Measurements from ENCODE around the gene TICAM1.
"Not testable (repeated sequence)": the region's sequence is repeated elsewhere in the genome, so short reads cannot be mapped to it uniquely, and the experiment has no call there.

TICAM1 gene

DNA sequence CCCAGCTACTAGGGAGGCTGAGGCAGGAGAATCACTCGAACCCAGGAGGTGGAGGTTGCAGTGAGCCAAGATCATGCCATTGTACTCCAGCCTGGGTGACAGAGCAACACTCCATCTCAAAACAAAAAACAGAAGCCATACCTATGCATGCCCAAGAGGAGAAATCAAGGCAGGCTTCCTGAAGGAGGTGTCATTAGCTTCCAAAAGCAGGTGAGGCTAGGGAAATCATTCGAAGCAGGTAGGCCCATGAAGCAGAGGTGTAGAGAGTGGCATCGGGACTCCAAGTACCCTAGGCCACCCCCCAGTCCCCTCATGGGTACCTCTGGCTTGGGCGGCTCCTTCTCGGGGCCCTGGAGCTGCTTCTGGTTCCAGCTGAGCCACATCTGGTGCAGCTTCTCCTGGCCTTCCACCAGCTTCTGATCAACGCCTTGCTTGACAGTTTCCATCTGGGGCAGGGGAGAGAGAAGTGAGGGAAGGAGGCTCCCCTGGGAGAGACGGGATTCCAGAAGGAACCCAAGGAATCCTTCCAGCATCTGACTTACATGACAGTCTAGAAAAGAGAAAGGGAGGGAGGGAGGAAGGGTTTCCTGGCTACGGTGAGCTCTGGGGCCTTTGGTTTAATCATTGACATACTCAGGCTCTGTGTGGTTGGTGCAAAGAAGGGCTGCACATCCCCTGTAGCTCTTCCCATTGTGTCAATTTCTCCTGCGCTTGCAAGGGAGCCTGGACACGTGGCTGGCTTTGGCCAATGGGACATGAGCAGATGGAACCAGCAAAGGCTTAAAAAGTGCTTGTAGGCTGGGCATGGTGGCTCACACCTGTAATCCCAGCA, 13.1 kb upstream of the TICAM1 start:
- DNase-seq = no peak

DNA sequence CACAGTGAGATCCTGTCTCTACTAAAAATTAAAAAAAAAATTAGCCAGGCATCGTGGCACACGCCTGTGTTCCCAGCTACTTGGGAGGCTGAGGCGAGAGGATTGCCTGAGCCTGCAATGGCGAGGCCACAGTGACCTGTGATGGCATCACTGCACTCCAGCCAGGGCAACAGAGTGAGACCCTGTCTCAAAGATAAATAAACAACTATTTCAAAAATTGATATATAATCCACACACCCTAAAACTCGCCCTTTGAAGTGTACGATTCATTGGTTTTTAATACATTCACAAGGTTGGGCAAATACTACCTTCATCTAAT, 12.1 kb upstream of the TICAM1 start:
- DNase-seq = no peak

DNA sequence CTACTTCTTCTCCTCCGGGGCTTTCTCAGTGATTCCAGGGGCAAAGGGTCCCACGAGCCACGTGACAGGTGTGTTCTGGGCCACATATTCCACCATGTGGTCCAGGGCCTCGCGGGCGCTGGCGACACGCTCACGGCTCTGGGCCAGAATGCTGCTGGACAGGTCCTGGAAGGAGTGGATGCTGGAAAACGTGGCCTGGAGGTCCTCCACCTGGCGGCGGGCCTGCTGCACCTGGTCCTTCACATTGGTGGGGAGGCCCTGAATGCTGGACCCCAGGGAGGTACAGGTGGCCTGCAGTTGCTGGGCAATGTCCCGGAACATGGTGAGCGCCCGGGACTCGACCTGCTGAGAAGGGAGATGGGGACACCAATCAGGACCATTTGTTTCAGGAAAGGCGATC, 7.7 kb upstream of the TICAM1 start:
- DNase-seq = no peak

DNA sequence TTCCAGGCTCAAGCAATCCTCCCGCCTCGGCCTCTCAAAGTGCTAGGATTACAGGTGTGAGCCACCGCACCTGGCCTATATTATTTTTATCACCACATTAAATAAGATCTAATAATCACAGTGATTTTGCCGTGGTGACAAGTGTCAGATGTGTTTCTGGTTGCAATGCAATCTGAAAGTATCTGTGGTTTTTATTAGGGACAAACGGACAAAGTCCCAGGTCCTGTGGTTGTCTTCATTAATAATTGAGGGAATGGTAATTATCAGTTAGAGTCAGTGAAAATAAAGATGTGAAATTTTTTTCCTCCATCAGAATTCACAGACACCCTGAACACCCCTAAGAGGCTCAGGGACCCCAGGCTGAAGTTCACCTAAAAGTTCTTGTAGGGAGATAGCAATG, 1.3 kb upstream of the TICAM1 start:
- no peak for DNase-seq

DNA sequence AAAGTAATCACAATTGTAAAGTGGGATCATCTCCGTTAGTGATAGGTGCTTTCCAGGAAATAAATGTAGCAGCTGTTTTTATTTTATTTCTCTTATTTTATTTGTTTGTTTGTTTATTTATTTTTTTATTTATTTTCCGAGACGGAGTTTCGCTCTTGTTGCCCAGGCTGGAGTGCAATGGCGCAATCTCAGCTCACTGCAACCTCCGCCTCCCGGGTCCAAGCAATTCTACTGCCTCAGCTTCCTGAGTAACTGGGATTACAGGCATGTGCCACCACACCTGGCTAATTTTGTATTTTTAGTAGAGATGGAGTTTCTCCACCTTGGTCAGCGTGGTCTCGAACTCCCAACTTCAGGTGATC, 448 bp upstream of the TICAM1 start:
- not testable (repeated sequence) for DNase-seq

DNA sequence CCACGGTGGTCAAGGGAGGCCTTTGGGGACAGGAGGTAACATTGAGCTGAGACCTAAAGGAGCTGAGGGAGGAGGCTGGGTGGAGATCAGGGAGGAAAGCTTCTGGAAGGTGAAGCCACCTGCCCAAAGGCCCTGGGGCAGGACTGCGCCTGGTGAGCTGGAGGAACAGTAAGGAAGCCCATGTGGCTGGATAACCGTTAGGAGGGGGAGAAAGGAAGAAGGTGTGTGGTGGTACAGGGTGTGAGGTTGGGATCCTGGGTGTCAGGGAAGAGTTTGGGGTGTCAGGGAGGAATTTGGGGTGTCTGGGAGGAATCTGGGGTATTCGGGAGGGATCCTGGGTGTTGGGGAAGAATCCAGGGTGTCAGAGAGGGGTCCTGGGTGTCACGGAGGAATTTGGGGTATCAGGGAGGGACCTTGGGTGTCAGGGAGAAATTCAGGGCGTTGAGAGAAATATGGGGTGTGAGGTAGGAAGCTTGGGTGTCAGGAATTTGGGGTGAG, 695 bp downstream of the TICAM1 start:
- no peak for DNase-seq

DNA sequence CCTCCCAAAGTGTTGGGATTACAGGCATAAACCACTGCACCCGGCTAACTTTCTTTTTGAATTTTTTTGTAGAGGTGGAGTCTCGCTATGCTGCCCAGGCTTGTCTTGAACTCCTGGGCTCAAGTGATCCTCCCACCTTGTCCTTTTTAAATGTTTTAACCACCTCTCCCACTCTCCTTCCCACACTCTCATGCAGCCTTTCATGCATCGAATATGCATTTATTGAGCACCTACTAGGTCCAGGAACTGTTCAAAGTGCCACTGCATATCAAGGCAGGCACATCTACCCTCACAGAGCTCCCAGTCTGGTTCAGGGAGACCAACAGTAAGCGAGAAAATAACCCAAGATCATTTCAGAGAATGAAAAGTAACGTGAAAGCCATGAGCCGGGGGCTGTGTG, 1.2 kb downstream of the TICAM1 start:
- DNase-seq = no peak

DNA sequence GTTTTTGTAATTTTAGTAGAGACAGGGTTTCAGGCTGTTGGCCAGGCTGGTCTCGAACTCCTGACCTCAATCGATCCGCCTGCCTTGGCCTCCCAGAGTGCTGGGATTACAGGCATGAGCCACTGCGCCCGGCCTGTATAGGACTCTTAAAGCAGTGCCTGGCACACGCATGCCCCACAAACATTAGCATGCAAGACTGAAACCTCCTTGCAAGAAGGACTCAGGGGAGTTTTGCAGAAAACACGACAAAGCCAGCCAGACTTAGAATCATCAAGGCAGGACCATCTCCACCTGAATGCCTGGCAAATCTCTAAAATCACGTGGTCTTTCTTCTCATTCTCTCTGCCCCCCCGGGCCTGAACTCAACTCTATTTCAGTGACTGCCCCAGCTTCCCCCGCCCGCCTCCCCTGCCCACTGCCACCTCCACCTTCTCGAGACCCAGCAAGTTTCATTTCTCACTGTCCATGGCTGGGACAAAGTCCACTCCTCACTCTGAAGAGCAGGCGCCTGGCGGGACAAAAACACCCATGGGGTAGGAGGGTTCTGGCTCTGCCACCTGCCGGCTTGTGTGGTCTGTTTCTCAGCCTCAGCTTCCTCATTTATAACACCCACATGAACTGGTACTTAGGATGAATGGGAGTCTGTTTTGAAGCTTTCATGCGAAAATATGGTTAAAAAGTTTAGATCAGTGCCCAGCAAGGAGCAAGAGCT, 2.4 kb downstream of the TICAM1 start:
- no peak for DNase-seq

DNA sequence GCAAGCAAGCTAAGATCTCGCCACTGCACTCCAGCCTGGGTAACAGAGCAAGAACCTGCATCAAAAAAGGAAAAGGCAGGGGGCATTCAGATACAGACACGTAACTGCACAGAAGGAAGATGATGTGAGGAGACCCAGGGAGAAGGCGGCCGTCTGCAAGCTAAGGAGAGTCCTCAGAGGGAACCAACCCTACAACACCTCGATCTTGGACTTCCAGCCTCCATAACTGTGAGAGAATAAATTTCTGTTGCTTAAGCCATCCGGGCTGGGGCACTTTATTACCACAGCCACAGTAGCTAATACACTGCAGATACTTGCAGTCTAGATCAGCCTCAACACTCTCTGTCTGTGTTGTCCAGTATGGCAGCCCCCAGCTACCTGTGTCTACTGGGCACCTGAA, 7.9 kb downstream of the TICAM1 start:
- DNase-seq = no peak

DNA sequence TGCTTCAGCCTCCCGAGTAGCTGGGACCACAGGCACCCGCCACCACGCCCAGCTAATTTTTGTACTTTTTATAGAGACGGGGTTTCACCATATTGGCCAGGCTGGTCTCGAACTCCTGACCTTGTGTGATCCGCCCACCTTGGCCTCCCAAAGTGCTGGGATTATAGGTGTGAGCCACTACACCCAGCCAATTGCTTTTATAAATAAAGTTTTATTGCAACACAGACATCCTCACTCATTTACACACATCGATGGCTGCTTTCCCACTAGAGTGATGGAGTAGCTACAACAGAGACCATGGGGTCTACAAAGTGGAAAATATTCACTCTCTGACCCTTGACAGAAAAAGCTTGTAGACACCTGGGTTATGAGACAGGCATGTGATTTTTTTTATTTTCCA, 9.2 kb downstream of the TICAM1 start:
- not testable (repeated sequence) for DNase-seq

DNA sequence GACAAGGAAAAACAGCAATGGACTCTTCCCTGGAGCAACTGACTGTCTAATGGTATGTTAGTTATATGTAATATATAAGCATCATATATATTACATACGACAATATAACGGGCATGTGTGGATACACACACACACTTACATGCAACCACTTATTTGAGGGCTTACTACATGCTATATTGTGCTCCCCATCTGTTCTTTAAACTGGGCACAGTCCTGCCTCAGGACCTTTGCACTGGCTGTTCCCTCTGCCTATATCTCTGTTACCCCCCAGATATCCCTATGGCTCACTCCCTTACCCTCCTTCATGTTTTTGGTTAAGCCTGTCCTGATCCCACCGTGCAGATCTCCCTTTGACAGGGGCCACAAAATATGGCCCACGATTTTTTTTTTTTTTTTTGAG, 10.2 kb downstream of the TICAM1 start:
- no peak for DNase-seq

DNA sequence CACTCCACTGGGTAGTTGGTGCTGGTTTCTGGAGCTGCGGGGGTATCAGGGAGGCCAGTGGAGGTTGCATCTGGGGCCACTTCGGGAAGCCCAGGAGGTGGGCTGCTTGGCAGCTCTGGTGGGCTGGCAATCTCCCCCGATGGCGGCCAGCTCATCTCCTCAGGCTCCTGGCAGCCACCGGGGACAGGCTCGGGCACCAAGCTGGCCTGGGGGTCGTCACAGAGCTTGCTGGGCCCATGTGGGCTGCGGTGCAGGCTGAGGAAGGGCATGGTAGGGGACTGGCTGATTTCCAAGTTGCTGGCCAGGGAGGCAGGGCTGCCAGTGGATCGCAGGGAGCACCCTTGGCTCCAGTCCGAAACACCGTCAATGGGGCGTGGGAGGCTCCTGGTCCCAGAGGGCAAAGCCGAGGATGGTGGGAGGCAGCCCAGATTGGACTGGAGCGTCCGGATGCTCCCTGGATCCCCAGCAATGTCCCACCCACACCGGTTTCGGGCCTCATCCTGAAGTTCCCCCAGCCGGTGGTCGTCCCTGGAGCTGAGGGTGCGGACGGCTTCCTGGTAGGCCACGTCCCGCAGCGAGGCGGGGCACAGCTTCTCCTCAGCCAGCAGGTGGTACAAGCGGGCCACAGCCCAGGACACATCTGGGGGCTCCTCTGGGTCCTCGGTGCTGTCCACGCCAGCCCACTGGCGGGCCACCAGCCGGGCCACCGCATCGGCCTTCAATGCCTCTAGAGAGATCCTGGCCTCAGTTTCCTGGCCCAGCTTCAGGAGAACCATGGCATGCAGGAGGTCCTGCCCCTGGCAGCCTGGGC, 13.8 kb downstream of the TICAM1 start:
- DNase-seq = no peak

DNA sequence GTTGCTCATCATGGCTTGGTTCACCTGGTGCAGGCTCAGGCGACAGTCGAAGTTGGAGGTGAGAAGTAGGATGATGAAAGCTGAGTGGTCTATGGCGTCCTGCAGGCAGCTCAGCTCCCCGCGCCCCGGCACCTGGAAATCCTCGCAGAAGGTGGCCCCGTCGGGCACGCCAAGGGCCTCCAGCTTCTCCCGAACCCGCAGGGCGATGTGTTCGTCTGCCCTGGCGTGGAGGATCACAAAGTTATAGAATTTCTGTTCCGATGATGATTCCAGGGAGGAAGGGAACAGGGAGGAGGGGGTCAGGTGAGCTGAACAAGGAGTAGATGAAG, 14.6 kb downstream of the TICAM1 start:
- DNase-seq = no peak

DNA sequence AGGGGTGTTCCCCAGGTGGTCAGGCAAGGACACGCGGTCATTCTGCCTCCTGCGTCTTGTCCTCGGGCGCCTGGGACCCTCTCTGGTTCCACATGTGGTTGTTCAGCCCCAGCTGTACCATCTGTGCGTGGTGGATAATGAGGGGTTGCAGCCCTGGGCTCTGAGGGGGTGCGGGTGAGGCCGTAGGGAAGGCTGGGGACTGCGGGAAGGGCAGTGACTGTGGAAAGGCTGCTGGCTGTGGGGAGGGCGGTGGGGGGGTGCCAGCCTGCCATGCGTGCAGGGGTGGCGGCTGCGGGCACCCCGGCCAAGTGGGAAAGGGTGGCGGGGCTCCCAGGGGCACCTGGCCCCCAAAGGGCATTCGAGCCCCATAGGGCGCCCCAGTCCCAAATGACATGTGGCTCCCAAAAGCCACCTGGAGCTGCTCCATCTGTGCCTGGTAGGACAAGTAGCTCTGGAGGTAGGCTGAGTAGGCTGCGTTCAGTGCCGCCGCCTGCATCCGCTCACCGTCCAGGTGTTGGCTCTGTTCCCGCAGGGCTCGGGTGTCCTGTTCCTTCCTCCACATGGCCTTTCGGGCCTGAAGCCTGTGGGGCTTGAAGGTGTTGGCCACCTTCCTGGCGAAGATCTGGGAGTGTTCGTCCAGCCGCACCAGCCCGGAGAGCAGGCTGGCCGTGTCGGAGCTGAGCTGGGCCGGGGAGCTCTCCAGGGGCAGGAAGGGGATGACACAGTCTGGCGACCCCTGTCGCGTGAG, 15.1 kb downstream of the TICAM1 start:
- no peak for DNase-seq

DNA sequence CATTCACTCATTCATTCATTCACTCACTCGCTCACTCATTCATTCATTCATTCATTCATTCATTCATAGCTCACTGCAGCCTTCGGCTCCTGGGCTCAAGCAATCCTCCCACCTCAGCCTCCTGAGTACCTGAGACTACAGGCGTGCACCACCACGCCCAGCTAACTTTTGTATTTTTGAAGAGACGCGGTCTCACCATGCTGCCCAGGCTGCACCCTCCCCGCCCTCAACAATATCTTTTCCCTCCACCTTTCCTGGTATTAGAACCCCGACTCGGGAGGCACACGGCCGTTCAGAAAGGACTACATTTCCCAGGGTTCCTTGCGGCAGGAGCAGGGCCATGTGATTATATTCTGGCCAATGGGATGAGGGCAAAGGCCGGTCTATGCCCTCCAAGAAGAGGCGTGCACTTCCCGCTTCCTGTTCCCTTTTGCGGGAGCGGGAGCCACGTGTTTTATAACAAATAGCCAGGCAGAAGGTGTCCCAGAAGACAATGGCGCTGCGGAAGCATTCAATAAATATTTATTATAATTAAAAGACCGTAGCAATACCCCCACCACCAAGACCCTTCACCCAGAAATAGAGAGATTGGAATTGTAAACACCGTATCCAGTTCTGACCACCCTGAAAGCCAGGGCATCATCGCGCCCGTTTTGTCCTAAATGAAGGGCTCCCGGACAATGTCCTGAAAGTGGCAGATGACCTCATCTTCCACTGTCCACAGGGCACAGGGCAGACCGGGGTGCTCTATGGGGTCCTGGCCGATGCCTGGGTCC, 15.9 kb downstream of the TICAM1 start:
- peak; percentile 66 for DNase-seq

DNA sequence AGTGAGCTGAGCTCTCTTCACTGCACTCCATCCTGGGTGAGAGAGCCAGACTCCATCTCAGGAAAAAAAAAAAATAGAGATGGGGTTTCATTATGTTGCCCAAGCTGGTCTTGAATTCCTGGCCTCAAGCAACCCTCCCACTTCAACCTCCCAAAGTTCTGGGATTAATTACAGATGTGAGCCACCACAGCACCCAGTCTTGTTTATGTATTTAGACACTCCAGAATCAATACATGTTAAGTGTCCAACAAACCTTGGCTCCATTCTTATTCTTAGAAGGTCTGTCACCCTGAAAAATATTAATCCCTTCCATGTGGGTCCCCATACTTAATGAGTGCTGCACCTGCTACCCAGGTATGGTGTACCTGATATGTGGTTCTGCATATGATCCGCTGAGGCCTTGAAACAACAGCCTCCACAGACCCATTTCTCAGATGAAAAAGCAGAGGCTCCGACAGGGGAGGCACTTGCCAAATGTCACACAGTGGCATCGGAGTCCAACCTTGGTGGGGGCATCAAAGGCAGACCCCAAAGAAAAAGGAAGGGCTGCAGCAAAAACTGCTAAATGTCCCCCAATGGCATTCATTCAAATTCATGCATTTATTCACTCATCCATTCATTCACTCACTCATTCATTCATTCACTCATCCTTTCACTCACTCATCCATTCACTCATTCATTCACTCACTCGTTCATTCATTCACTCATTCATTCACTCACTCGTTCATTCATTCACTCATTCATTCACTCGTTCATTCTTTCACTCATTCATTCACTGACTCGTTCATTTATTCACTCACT, 16.7 kb downstream of the TICAM1 start:
- no peak for DNase-seq

DNA sequence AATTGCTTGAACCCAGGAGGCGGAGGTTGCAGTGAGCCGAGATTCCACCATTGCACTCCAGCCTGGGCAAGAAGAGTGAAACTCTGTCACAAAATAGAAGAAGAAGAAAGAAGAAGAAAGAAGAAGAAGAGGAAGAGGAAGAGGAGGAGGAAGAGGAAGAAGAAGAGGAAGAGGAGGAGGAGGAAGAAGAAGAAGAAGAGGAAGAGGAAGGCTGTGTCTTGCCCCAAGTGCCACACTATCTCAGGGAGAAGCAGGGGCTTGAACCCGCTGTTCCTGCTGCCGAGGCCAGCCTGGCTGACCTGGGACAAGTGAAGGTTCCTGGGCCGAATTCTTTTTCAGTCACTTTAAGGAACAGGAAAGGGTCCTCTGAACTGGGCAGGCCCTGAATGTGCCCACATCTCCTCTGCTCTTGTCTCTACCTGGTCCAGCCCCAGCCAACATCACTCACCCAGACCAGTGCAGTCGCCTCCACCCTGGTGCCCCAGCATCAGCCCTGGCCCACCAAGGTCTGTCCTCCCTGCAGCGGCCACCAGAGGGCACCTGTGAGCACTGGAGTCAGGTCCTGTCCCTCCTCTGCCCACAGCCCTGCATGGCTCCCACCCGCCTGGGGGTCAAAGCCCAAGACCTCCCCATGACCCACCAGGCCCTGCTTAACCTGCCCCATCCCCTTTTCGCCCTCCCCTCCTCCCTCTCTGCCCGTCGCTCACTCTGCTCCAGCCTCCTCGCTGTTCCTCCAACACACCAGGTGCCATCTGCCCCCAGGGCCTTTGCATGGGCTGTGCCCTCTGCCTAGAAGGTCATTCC, 20.0 kb downstream of the TICAM1 start:
- DNase-seq = peak; percentile 92

DNA sequence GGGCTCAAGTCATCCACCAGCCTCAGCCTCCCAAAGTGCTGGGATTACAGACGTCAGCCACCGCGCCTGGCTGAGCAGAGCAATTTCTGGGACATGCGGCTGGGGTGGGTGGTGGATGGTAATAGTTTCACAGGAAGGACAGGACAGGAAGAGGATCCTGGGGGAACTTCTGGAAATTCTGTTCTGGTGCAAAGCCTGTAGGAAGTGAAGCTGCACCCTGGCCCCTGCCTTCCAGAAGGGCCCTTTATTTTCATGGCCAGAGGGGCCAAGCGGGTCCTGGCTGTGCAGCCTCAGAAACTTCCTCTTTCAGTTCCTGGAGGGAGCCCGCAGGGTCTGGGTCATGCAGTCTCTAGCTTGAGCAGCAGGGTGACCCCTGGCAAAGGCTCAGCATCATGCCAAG, 24.3 kb downstream of the TICAM1 start:
- no peak for DNase-seq

DNA sequence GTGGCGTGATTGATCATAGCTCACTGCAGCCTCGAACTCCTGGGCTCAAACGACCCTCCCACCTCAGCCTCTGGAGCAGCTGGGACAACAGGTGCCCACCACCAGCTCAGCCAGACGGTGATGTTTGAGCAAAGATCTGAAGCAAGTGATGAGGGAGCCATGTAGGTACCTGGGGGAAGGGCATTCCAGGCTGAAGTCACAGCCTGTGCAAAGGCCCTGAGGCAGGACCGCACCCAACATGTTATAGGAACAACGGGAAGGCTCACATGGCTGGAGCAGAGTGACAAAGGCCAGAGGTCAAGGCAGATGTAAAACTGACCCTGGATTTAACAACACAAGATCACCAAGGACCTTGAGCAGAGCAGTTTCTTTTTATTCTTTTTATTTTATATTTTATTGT, 25.1 kb downstream of the TICAM1 start:
- no peak for DNase-seq

DNA sequence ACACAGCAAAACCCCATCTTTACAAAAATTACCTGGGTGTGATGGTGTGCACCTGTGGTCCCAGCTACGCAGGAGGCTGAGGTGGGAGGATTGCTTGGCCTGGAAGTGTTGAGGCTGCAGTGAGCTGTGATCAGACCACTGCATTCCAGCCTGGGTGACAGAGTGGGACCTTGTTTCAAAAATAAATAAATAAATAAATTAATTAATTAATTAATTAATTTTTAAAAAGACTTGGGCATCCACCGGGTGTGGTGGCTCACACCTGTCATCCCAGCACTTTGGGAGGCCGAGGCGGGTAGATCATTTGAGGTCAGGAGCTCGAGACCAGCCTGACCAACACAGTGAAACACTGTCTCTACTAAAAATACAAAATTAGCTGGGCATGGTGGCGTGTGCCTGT, 26.4 kb downstream of the TICAM1 start:
- not testable (repeated sequence) for DNase-seq

All from activated CD4-positive, alpha-beta T cell treated with anti-CD3 and anti-CD28 coated beads, Interleukin-2, amount 50 U/mL, for 1 hour (primary cell).